HCT116 (cell line): ENCODE measurements around the gene TGM2.

Experiments
- EZH2 ChIP-seq: fragments of 200-600 bp; sonication (generic); IDR thresholded peaks from 2 replicates; pipeline ENCODE4 v1.6.1; 2017; ENCODE audit warnings: antibody characterized with exemption, mixed run types
- RAD21 ChIP-seq: IDR thresholded peaks from 2 replicates; pipeline ENCODE4 v1.6.1; 2012; ENCODE audit warnings: low read depth, mild to moderate bottlenecking
- SIN3A ChIP-seq: IDR thresholded peaks from 2 replicates; pipeline ENCODE4 v1.6.1; 2012; ENCODE audit warnings: low read depth
- TF ChIP-seq, protein P1 (sequence below), 3 experiments: fragments of 200-600 bp in 1 of 3; sonication (generic) in 1 of 3; IDR thresholded peaks in 2 of 3; conservative IDR thresholded peaks in 1 of 3; 2 replicates each; pipeline ENCODE4 v1.5.1; 2012 to 2017; ENCODE audit warnings: low read depth in 2 of 3, low read length in 2 of 3, antibody characterized with exemption in 1 of 3, borderline replicate concordance in 1 of 3, control low read depth in 1 of 3, mild to moderate bottlenecking in 1 of 3, mixed read lengths in 1 of 3, mixed run types in 1 of 3, moderate library complexity in 1 of 3; ENCODE audit not compliant: insufficient read depth in 1 of 3

DNA sequence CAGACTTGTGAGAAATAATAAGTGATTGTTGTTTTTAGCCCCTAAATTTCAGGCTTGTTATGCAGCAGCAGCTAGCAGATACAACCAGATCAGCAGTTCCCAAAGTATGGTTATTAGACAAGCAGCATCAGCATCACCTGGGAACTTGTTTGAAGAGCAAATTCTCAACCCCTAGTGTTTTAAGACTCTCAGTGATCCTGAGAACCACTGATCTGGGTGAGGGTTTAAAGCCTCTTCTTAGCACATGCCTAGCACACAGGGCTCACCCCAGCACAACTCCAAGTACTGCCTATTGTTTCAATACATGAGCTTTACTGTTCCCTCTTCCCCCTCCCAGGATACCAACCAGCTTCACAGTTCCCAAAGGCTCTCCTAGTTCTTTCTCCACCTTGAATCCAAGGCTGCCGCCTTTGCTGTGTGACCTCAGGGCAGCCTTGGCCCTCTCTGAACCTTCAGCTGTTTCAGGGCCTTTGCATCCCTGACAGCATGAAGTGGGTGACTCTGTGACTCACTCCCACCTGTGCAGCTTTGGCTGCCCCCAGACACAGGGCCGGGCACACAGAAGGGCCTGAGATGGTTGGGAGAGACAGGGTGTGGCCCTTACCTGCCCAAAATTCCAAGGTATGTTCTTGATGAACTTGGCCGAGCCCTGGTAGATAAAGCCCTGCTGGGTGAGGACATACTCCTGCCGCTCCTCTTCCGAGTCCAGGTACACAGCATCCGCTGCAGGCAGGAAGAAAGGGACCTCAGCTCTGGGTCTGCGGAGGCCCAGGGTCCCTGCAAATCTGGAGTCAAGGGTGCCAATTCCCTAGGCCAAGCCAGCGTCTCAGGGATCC lies 14.5 kb downstream of the TGM2 start:
- TF ChIP-seq, protein P1, sequence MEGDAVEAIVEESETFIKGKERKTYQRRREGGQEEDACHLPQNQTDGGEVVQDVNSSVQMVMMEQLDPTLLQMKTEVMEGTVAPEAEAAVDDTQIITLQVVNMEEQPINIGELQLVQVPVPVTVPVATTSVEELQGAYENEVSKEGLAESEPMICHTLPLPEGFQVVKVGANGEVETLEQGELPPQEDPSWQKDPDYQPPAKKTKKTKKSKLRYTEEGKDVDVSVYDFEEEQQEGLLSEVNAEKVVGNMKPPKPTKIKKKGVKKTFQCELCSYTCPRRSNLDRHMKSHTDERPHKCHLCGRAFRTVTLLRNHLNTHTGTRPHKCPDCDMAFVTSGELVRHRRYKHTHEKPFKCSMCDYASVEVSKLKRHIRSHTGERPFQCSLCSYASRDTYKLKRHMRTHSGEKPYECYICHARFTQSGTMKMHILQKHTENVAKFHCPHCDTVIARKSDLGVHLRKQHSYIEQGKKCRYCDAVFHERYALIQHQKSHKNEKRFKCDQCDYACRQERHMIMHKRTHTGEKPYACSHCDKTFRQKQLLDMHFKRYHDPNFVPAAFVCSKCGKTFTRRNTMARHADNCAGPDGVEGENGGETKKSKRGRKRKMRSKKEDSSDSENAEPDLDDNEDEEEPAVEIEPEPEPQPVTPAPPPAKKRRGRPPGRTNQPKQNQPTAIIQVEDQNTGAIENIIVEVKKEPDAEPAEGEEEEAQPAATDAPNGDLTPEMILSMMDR (IDR thresholded peaks at IDR 0.05 in 2 of 3, conservative IDR thresholded peaks at IDR 0.05 in 1 of 3; ENCODE audit: borderline replicate concordance in 1 of 3, insufficient read depth in 1 of 3, low read depth in 2 of 3, low read length in 2 of 3) = no peak
- no peak for TF ChIP-seq RAD21
- TF ChIP-seq EZH2 = no peak
- TF ChIP-seq SIN3A = no peak
